NB4 (cell line): ENCODE data around the gene AGBL1.

Source experiments
- POLR2A ChIP-seq: IDR thresholded peaks from 2 replicates; pipeline ENCODE4 v1.6.1; 2011; ENCODE audit warnings: mild to moderate bottlenecking; ENCODE audit not compliant: insufficient read length; ENCODE audit errors: extremely low read depth
- TF ChIP-seq, protein P1 (sequence below): IDR thresholded peaks from one replicate; pipeline ENCODE4 v1.5.1; 2012; ENCODE audit warnings: low read depth, low read length
- TF ChIP-seq, protein P2 (sequence below): IDR thresholded peaks from 2 replicates; pipeline ENCODE4 v1.6.1; 2011; ENCODE audit warnings: low read depth, low read length

DNA sequence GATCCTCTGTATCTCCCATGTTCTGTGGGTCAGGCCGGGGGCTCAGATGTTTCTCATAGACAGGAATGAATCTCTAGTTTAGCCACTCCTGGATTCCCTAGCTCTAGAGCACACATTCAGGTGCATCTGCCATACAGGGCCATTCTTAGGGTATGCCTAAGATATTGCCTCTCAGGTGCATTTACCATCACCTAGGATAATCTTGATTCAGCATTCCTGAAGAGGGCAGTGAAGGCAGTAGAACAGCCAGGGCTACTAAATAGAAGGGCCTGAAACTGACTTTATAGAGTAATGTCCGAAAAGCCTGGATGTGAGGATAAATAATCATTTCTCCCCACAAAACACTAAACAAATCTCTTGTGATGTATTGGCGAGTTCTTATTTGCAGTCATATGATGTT is 882.0 kb downstream of the AGBL1 start:
- TF ChIP-seq, protein P1, sequence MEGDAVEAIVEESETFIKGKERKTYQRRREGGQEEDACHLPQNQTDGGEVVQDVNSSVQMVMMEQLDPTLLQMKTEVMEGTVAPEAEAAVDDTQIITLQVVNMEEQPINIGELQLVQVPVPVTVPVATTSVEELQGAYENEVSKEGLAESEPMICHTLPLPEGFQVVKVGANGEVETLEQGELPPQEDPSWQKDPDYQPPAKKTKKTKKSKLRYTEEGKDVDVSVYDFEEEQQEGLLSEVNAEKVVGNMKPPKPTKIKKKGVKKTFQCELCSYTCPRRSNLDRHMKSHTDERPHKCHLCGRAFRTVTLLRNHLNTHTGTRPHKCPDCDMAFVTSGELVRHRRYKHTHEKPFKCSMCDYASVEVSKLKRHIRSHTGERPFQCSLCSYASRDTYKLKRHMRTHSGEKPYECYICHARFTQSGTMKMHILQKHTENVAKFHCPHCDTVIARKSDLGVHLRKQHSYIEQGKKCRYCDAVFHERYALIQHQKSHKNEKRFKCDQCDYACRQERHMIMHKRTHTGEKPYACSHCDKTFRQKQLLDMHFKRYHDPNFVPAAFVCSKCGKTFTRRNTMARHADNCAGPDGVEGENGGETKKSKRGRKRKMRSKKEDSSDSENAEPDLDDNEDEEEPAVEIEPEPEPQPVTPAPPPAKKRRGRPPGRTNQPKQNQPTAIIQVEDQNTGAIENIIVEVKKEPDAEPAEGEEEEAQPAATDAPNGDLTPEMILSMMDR = no peak
- TF ChIP-seq, protein P2, sequence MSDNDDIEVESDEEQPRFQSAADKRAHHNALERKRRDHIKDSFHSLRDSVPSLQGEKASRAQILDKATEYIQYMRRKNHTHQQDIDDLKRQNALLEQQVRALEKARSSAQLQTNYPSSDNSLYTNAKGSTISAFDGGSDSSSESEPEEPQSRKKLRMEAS = no peak
- TF ChIP-seq POLR2A = no peak
